Sigmoid colon (tissue), 4 donors: Measurements from ENCODE around the gene BAIAP3.
"Not testable (repeated sequence)": the region's sequence is repeated elsewhere in the genome, so short reads cannot be mapped to it uniquely, and the experiment has no call there.

Experiments used
- CTCF ChIP-seq, 4 experiments: fragments of 450-650 bp in 3 of 4; fragments of 200-600 bp in 1 of 4; IDR thresholded peaks; one replicate each; pipeline ENCODE4 v1.5.1; 2016 to 2019; ENCODE audit warnings: antibody characterized with exemption in 4 of 4, mild to moderate bottlenecking in 3 of 4, moderate library complexity in 2 of 4
- POLR2A ChIP-seq, 2 donors: fragments of 450-650 bp; IDR thresholded peaks; one replicate each; pipeline ENCODE4 v1.6.1; 2016; ENCODE audit warnings: antibody characterized with exemption in 2 of 2, mild to moderate bottlenecking in 2 of 2, moderate library complexity in 2 of 2
- POLR2AphosphoS5 ChIP-seq, 4 donors: sonication (generic); formaldehyde crosslinking; IDR thresholded peaks; one replicate each; pipeline ENCODE4 v1.6.1; 2017; ENCODE audit warnings: antibody characterized with exemption in 4 of 4

- TF ChIP-seq CTCF, POLR2AphosphoS5, POLR2A (IDR thresholded peaks at IDR 0.05): not testable (repeated sequence)
Observed at GRCh38 chr16:1292208-1292607, 41.2 kb upstream of the BAIAP3 start.
